HTERT RPE-1 (cell line): Measurements from ENCODE around the gene WDR93.

Source experiments
- in situ Hi-C: fragments of 300-500 bp; cut with MboI; formaldehyde crosslinking; loops from 4 replicates; pipeline ENCODE4 v1.14.3; 2020; ENCODE audit warnings: low sequenced_read_pairs

WDR93 gene

GRCh38 chr15:89747708-89748682, 57.4 kb downstream of the WDR93 start:
- in situ Hi-C loops = no loop called here

GRCh38 chr15:89749054-89749453, 58.4 kb downstream of the WDR93 start:
- in situ Hi-C loops = no loop called here

GRCh38 chr15:89749526-89749925, 58.9 kb downstream of the WDR93 start:
- in situ Hi-C loops = no loop called here

GRCh38 chr15:89749951-89750559, 59.4 kb downstream of the WDR93 start:
- in situ Hi-C loops = loop anchor here (25.0 kb wide), 1 partner anchor 112 kb away; no protein-coding TSS in a partner anchor

- in situ Hi-C loops = loop anchor here (25.0 kb wide), 1 partner anchor 111 kb away; no protein-coding TSS in a partner anchor
Measured at GRCh38 chr15:89750560-89751542, 60.2 kb downstream of the WDR93 start, which contains the start of gene MESP1. MESP1 (minus strand) TSS chr15:89751249; CDS start chr15:89751231, 18 bp downstream.

- in situ Hi-C loops = loop anchor here (25.0 kb wide), 1 partner anchor 111 kb away; no protein-coding TSS in a partner anchor
Measured at GRCh38 chr15:89751748-89752147, 61.1 kb downstream of the WDR93 start.

GRCh38 chr15:89753855-89754254, 63.2 kb downstream of the WDR93 start:
- in situ Hi-C loops = loop anchor here (25.0 kb wide), 1 partner anchor 108 kb away; no protein-coding TSS in a partner anchor

GRCh38 chr15:89754361-89755154, 63.9 kb downstream of the WDR93 start:
- in situ Hi-C loops = loop anchor here (25.0 kb wide), 1 partner anchor 108 kb away; no protein-coding TSS in a partner anchor

- in situ Hi-C loops = loop anchor here (25.0 kb wide), 1 partner anchor 107 kb away; no protein-coding TSS in a partner anchor
Measured at GRCh38 chr15:89755701-89756100, 65.1 kb downstream of the WDR93 start.

GRCh38 chr15:89756897-89757296, 66.3 kb downstream of the WDR93 start:
- in situ Hi-C loops = loop anchor here (25.0 kb wide), 1 partner anchor 105 kb away; no protein-coding TSS in a partner anchor

GRCh38 chr15:89758283-89758682, 67.7 kb downstream of the WDR93 start:
- in situ Hi-C loops = loop anchor here (25.0 kb wide), 1 partner anchor 104 kb away; no protein-coding TSS in a partner anchor

- in situ Hi-C loops = loop anchor here (25.0 kb wide), 1 partner anchor 103 kb away; no protein-coding TSS in a partner anchor
Measured at GRCh38 chr15:89758981-89759380, 68.4 kb downstream of the WDR93 start.

GRCh38 chr15:89759835-89760234, 69.2 kb downstream of the WDR93 start:
- in situ Hi-C loops = loop anchor here (25.0 kb wide), 1 partner anchor 102 kb away; no protein-coding TSS in a partner anchor

- in situ Hi-C loops = loop anchor here (25.0 kb wide), 1 partner anchor 102 kb away; no protein-coding TSS in a partner anchor
Measured at GRCh38 chr15:89760303-89761008, 69.8 kb downstream of the WDR93 start.

- in situ Hi-C loops = loop anchor here (25.0 kb wide), 1 partner anchor 101 kb away; no protein-coding TSS in a partner anchor
Measured at GRCh38 chr15:89761009-89761831, 70.6 kb downstream of the WDR93 start.

- in situ Hi-C loops = loop anchor here (25.0 kb wide), 1 partner anchor 100 kb away; no protein-coding TSS in a partner anchor
Measured at GRCh38 chr15:89761929-89762328, 71.3 kb downstream of the WDR93 start.

GRCh38 chr15:89765694-89766093, 75.1 kb downstream of the WDR93 start:
- in situ Hi-C loops = loop anchor here (25.0 kb wide), 1 partner anchor 97 kb away; no protein-coding TSS in a partner anchor
